Liver (tissue), 9 donors: Measurements from ENCODE around the gene PRKN. TPM values are rescaled to one million over a fixed set of nuclear protein-coding genes. Genes with fewer than 3 reads are reported as not detected.

Experiments
- DNase-seq: peaks from one replicate; pipeline ENCODE4 v3.0.0-alpha.2; 2017; ENCODE audit warnings: low spot score
- H3K27ac ChIP-seq, 2 donors: one replicate each; pipeline ENCODE4 v1.7.0; 2013; ENCODE audit warnings: inconsistent platforms in 2 of 2, low read length in 2 of 2, control low read depth in 1 of 2, low read depth in 1 of 2, mild to moderate bottlenecking in 1 of 2
- H3K27me3 ChIP-seq, 4 donors: one replicate each; pipeline versions ENCODE4 v1.6.1 to v1.7.0; 2013; ENCODE audit warnings: low read length in 3 of 4, inconsistent platforms in 1 of 4, mild to moderate bottlenecking in 1 of 4, moderate library complexity in 1 of 4; ENCODE audit not compliant: control insufficient read depth in 4 of 4, insufficient read depth in 4 of 4
- H3K36me3 ChIP-seq, 4 donors: one replicate each; pipeline versions ENCODE4 v1.6.1 to v1.7.0; 2013; ENCODE audit warnings: low read length in 3 of 4, mild to moderate bottlenecking in 3 of 4, low read depth in 1 of 4, moderate library complexity in 1 of 4; ENCODE audit not compliant: control insufficient read depth in 4 of 4, insufficient read depth in 3 of 4
- H3K4me1 ChIP-seq, 4 donors: one replicate each; pipeline versions ENCODE4 v1.6.1 to v1.7.0; 2013; ENCODE audit warnings: low read length in 3 of 4, mild to moderate bottlenecking in 3 of 4, moderate library complexity in 1 of 4; ENCODE audit not compliant: control insufficient read depth in 4 of 4, insufficient read depth in 4 of 4
- H3K4me3 ChIP-seq, 3 donors: one replicate each; pipeline versions ENCODE4 v1.6.1 to v1.7.0; 2013; ENCODE audit warnings: low read length in 3 of 3, control low read depth in 1 of 3, low read depth in 1 of 3, mild to moderate bottlenecking in 1 of 3
- H3K9ac ChIP-seq, 2 donors: one replicate each; pipeline ENCODE4 v1.7.0; 2013; ENCODE audit warnings: low read length in 2 of 2, mild to moderate bottlenecking in 2 of 2, moderate library complexity in 2 of 2, control low read depth in 1 of 2, low read depth in 1 of 2
- H3K9me3 ChIP-seq, 4 donors: one replicate each; pipeline versions ENCODE4 v1.6.1 to v1.7.0; 2013; ENCODE audit warnings: low read length in 3 of 4; ENCODE audit not compliant: control insufficient read depth in 4 of 4
- ATF3 ChIP-seq: IDR thresholded peaks from 2 replicates; pipeline ENCODE4 v1.6.1; 2016; ENCODE audit warnings: antibody characterized with exemption
- EGR1 ChIP-seq, 2 donors: IDR thresholded peaks; 2 replicates each; pipeline ENCODE4 v1.6.1; 2016 to 2018; ENCODE audit warnings: antibody characterized with exemption in 2 of 2, low read depth in 2 of 2
- FOXA1 ChIP-seq: IDR thresholded peaks from 2 replicates; pipeline ENCODE4 v1.6.1; 2016; ENCODE audit warnings: antibody characterized with exemption
- FOXA2 ChIP-seq: IDR thresholded peaks from 2 replicates; pipeline ENCODE4 v1.6.1; 2016; ENCODE audit warnings: antibody characterized with exemption
- GABPA ChIP-seq, 2 donors: IDR thresholded peaks in 1 of 2; conservative IDR thresholded peaks in 1 of 2; 2 replicates each; pipeline ENCODE4 v1.6.1; 2016; ENCODE audit warnings: antibody characterized with exemption in 2 of 2, mild to moderate bottlenecking in 1 of 2, moderate library complexity in 1 of 2
- HNF4A ChIP-seq, 2 donors: conservative IDR thresholded peaks; 2 replicates each; pipeline ENCODE4 v1.6.1; 2016; ENCODE audit warnings: antibody characterized with exemption in 2 of 2, mild to moderate bottlenecking in 2 of 2
- HNF4G ChIP-seq: IDR thresholded peaks from 2 replicates; pipeline ENCODE4 v1.6.1; 2016; ENCODE audit warnings: antibody characterized with exemption
- JUND ChIP-seq, 2 donors: IDR thresholded peaks; 2 replicates each; pipeline ENCODE4 v1.6.1; 2016; ENCODE audit warnings: antibody characterized with exemption in 2 of 2
- NR2F2 ChIP-seq: IDR thresholded peaks from 2 replicates; pipeline ENCODE4 v1.6.1; 2016; ENCODE audit warnings: antibody characterized with exemption
- RAD21 ChIP-seq, 2 donors: IDR thresholded peaks; 2 replicates each; pipeline ENCODE4 v1.6.1; 2016; ENCODE audit warnings: antibody characterized with exemption in 2 of 2, mild to moderate bottlenecking in 2 of 2
- RXRA ChIP-seq, 2 donors: IDR thresholded peaks; 2 replicates each; pipeline ENCODE4 v1.6.1; 2017 to 2018; ENCODE audit warnings: antibody characterized with exemption in 2 of 2, mild to moderate bottlenecking in 1 of 2
- SP1 ChIP-seq: IDR thresholded peaks from 2 replicates; pipeline ENCODE4 v1.6.1; 2018; ENCODE audit warnings: antibody characterized with exemption, mild to moderate bottlenecking
- TAF1 ChIP-seq: conservative IDR thresholded peaks from 2 replicates; pipeline ENCODE4 v1.6.1; 2016; ENCODE audit warnings: antibody characterized with exemption, mild to moderate bottlenecking
- YY1 ChIP-seq: IDR thresholded peaks from 2 replicates; pipeline ENCODE4 v1.6.1; 2016; ENCODE audit warnings: antibody characterized with exemption, mild to moderate bottlenecking
- ZBTB33 ChIP-seq: IDR thresholded peaks from 2 replicates; pipeline ENCODE4 v1.6.1; 2016; ENCODE audit warnings: antibody characterized with exemption
- WGBS: extraction: QIAGEN DNeasy Blood & Tissue Kit; methylation state at CpG from one replicate; pipeline ENCODE4 v1.1.7; 2013; 5-methylcytosine and 5-hydroxymethylcytosine counted together
- polyA plus RNA-seq, 2 donors: library from polyadenylated mRNA; stranded (reverse) in 1 of 2; unstranded in 1 of 2; fragments of 200-250 nt in 1 of 2; fragments of >200 nt in 1 of 2; fragmentation: Nextera tagmentation in 1 of 2; extraction: Ambion mirVana in 1 of 2; gene quantifications; one replicate each; pipeline versions ENCODE4 v1.2.1 to v1.2.3, GENCODE V29; 2013 to 2015
- total RNA-seq, 2 donors: library from RNA; depleted of rRNA; stranded (reverse); fragments of >200 nt; gene quantifications; one replicate each; pipeline ENCODE4 v1.2.3, GENCODE V29; 2014
- TF ChIP-seq, protein P1 (sequence below): fragments of 150-350 bp; IDR thresholded peaks from 2 replicates; pipeline ENCODE4 v1.5.1; 2017; ENCODE audit warnings: improper control_type of control experiment, low read depth, low read length; ENCODE audit not compliant: missing input control
- TF ChIP-seq, protein P2 (sequence below): IDR thresholded peaks from 2 replicates; pipeline ENCODE4 v1.6.1; 2016; ENCODE audit warnings: antibody characterized with exemption, mild to moderate bottlenecking
- donor health status: healthy.
- donor health status: healthy.
- donor health status: healthy.
- donor health status: healthy.
- donor health status: healthy.

The PRKN gene
- total and polyA plus RNA-seq, 4 donors: 0.47 to 4.1 (median 3.2) TPM

GRCh38 chr6:162684961-162685360, 42.6 kb downstream of the PRKN start:
- Histone ChIP-seq H3K9me3 (no peaks in the 10 kb centered on the region), H3K9ac (no peak overlapping the region), H3K4me3 (no peak overlapping the region), H3K27ac (no peak overlapping the region), H3K4me1 (peaks cover 0 to 7% (median 2%) of the 10 kb centered on the region in 4 donors), H3K36me3 (no peaks in the 10 kb centered on the region), H3K27me3 (no peaks in the 10 kb centered on the region)
- no peak for DNase-seq
- 93% methylated on average over 3 of the region's 3 CpGs for WGBS
- TF ChIP-seq NR2F2: no peak
- TF ChIP-seq, protein P1, sequence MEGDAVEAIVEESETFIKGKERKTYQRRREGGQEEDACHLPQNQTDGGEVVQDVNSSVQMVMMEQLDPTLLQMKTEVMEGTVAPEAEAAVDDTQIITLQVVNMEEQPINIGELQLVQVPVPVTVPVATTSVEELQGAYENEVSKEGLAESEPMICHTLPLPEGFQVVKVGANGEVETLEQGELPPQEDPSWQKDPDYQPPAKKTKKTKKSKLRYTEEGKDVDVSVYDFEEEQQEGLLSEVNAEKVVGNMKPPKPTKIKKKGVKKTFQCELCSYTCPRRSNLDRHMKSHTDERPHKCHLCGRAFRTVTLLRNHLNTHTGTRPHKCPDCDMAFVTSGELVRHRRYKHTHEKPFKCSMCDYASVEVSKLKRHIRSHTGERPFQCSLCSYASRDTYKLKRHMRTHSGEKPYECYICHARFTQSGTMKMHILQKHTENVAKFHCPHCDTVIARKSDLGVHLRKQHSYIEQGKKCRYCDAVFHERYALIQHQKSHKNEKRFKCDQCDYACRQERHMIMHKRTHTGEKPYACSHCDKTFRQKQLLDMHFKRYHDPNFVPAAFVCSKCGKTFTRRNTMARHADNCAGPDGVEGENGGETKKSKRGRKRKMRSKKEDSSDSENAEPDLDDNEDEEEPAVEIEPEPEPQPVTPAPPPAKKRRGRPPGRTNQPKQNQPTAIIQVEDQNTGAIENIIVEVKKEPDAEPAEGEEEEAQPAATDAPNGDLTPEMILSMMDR: no peak
- TF ChIP-seq FOXA2: no peak
- no peak for TF ChIP-seq JUND (IDR thresholded peaks at IDR 0.05)
- TF ChIP-seq TAF1: no peak
- no peak for TF ChIP-seq RAD21 (IDR thresholded peaks at IDR 0.05)
- no peak for TF ChIP-seq YY1
- no peak for TF ChIP-seq FOXA1
- TF ChIP-seq GABPA (IDR thresholded peaks at IDR 0.05 in 1 of 2, conservative IDR thresholded peaks at IDR 0.05 in 1 of 2): no peak

DNA sequence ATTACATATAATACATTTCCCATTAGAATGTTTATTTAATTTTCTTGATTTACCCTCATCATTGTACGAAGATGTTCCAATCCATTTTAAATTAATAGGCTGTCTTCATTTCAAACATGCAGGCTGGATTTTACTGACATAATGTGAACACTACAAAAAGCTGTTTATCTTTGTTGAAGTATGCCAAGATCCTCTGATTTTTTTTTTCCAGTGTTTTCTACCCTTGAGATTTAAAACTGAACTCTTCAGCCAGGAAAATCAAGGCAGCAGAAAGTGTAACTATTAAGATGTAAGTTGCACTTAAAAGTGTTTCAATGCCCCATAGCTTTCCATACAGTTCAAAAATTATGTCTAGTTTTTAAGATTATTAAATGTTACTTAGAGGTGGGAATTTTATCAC, 43.5 kb downstream of the PRKN start:
- H3K9me3 ChIP-seq: no peaks in the 10 kb centered on the region
- no peak overlapping the region for H3K27ac ChIP-seq
- TF ChIP-seq RAD21 (IDR thresholded peaks at IDR 0.05): no peak
- no peak for TF ChIP-seq RXRA (IDR thresholded peaks at IDR 0.05)
- TF ChIP-seq FOXA2: no peak
- no peak for TF ChIP-seq NR2F2
- no peak overlapping the region for H3K4me3 ChIP-seq
- no peaks in the 10 kb centered on the region for H3K27me3 ChIP-seq
- no peak overlapping the region for H3K9ac ChIP-seq
- H3K4me1 ChIP-seq: peaks cover 0 to 7% (median 3%) of the 10 kb centered on the region in 4 donors
- no peak for DNase-seq
- 85% methylated on average over 1 of the region's 1 CpG for WGBS
- H3K36me3 ChIP-seq: no peaks in the 10 kb centered on the region

DNA sequence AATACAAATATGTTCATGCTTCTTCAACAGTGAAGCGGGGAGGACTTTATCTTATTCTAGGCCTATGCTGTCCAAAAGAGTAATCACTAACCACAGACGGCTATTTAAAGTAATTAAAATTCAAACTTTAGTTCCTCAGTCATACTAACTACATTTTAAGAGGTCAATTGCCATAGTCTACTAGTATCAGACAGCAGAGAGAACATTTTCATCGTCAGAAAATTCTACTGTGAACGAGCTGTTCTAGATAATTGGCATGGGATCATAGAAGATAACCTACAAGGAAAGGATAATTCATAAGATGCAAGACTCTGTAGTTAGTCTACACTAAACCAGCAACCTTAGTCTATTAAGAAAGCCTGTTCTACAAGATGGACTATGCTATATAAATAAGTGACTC, 44.4 kb downstream of the PRKN start:
- DNase-seq: no peak
- TF ChIP-seq FOXA2: no peak
- no peak for TF ChIP-seq JUND (IDR thresholded peaks at IDR 0.05)
- TF ChIP-seq SP1: no peak
- no peak for TF ChIP-seq EGR1 (IDR thresholded peaks at IDR 0.05; ENCODE audit: low read depth in 2 of 2)
- no peak for TF ChIP-seq HNF4A (conservative IDR thresholded peaks at IDR 0.05)
- no peak for TF ChIP-seq TAF1
- no peaks in the 10 kb centered on the region for H3K9me3 ChIP-seq
- H3K36me3 ChIP-seq: no peaks in the 10 kb centered on the region
- H3K27ac ChIP-seq: no peak overlapping the region
- H3K27me3 ChIP-seq: no peaks in the 10 kb centered on the region
- WGBS: 72% methylated on average over 4 of the region's 4 CpGs
- H3K4me1 ChIP-seq: peaks cover 0 to 7% (median 3%) of the 10 kb centered on the region in 4 donors
- no peak overlapping the region for H3K9ac ChIP-seq
- H3K4me3 ChIP-seq: no peak overlapping the region

DNA sequence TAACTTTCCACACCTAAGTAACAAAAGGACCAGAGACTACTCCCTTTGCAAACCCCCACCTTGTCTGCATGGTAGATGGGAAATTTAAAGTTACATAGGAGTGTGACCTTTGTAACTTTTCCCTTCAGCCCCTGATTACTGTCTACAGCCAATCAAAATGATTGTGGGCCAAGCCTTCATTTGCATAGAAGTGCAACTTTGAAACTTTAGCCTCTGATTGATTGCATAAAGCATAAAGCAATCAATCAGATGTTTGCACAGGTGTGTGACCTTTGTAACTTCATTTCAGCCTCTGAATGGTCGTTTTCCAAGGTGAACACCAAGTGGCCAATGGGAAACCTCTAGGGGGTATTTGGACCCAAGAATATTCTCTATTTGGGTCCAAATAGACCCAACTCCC, 46.1 kb downstream of the PRKN start:
- no peaks in the 10 kb centered on the region for H3K9me3 ChIP-seq
- no peak for DNase-seq
- no peaks in the 10 kb centered on the region for H3K36me3 ChIP-seq
- H3K27me3 ChIP-seq: no peaks in the 10 kb centered on the region
- no peak overlapping the region for H3K9ac ChIP-seq
- no peak overlapping the region for H3K27ac ChIP-seq
- peak overlapping the region in 1 of 3 donors; percentile 15 for H3K4me3 ChIP-seq
- peaks cover 0 to 7% (median 3%) of the 10 kb centered on the region in 4 donors for H3K4me1 ChIP-seq
- WGBS: 27% methylated on average over 1 of the region's 1 CpG
- TF ChIP-seq HNF4G (peak; percentile 92), SP1 (peak; percentile 98), HNF4A (conservative IDR thresholded peaks at IDR 0.05) (peak; percentile 96 to 98), EGR1 (IDR thresholded peaks at IDR 0.05; ENCODE audit: low read depth in 2 of 2) (no peak), TAF1 (no peak), FOXA2 (peak; percentile 81), ZBTB33 (peak; percentile 82), ATF3 (peak; percentile 87), FOXA1 (peak; percentile 49), GABPA (IDR thresholded peaks at IDR 0.05 in 1 of 2, conservative IDR thresholded peaks at IDR 0.05 in 1 of 2) (no peak)
- TF ChIP-seq, protein P2, sequence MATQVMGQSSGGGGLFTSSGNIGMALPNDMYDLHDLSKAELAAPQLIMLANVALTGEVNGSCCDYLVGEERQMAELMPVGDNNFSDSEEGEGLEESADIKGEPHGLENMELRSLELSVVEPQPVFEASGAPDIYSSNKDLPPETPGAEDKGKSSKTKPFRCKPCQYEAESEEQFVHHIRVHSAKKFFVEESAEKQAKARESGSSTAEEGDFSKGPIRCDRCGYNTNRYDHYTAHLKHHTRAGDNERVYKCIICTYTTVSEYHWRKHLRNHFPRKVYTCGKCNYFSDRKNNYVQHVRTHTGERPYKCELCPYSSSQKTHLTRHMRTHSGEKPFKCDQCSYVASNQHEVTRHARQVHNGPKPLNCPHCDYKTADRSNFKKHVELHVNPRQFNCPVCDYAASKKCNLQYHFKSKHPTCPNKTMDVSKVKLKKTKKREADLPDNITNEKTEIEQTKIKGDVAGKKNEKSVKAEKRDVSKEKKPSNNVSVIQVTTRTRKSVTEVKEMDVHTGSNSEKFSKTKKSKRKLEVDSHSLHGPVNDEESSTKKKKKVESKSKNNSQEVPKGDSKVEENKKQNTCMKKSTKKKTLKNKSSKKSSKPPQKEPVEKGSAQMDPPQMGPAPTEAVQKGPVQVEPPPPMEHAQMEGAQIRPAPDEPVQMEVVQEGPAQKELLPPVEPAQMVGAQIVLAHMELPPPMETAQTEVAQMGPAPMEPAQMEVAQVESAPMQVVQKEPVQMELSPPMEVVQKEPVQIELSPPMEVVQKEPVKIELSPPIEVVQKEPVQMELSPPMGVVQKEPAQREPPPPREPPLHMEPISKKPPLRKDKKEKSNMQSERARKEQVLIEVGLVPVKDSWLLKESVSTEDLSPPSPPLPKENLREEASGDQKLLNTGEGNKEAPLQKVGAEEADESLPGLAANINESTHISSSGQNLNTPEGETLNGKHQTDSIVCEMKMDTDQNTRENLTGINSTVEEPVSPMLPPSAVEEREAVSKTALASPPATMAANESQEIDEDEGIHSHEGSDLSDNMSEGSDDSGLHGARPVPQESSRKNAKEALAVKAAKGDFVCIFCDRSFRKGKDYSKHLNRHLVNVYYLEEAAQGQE: peak; percentile 52
